Cardiac septum (tissue), 1 donor: ENCODE measurements around the gene NR4A2. TPM values are rescaled to one million over a fixed set of nuclear protein-coding genes. Genes with fewer than 3 reads are reported as not detected.

Experiments
- DNase-seq: peaks from one replicate; pipeline ENCODE4 v3.0.0-alpha.2; 2020; ENCODE audit warnings: low spot score
- intact Hi-C: fragments of 100-400 bp; cut with DNase I; formaldehyde crosslinking; loops from one replicate; pipeline ENCODE4 v1.14.0; 2022
- total RNA-seq: library from RNA; stranded (reverse); fragmentation: NEBNext Ultra II Directional; extraction: Animal tissue kit (Norgen Biotek cat#: 25700); gene quantifications from one replicate; pipeline ENCODE4 v1.2.1, GENCODE V29; 2021
- donor health status: DM: no; HTN: no; CAD: no.

Gene NR4A2
- total RNA-seq, 1 donor from 2014 or later = 1.1 TPM

DNA sequence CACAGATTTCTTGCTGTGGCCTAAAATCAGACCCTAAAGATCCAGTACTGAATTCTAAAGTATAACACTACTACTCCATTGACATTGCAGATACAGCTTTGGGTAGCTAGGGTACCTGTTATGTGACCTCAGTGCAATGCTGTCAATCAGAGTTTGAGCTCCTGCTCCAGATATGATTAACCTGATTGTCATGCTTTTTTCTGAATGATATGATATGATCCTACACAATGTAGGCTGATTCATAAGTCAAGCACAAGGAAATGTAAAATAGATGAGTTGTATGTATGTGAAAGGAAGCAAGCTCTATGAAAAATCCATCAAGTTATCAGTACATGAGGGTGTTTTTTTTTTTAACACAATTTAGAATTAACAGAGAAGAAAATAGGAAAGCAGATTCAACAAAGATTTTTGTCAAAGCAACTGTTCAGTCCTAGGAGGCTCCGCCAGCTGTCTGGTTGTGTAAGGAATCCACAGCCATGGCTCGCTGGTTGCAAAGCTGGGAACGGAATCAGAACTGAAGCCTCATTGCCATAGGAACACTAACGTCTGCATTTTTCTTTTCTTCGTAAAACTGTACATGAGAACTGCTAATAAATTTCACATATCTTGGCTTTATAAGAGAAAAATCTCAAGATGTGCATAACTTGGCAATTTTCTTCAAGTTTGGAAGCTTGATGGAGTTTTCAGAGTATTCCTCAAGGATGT is 52.9 kb downstream of the NR4A2 start:
- intact Hi-C loops = no loop called here
- DNase-seq = no peak

Other genes starting within 250 kb of the NR4A2 start
- gene GPD2, start 103.7 kb upstream of the NR4A2 start, total RNA-seq = 12.6 TPM